Measurements from ENCODE around the gene CSRNP3.

- TF ChIP-seq ZNF311 (tag by site-specific recombination; IDR thresholded peaks at IDR 0.05; ENCODE audit: borderline replicate concordance) (no peak), ZBTB20 (tag by site-specific recombination; IDR thresholded peaks at IDR 0.05) (no peak), CTCF (tag by site-specific recombination; IDR thresholded peaks at IDR 0.05) (no peak), MZF1 (tag by site-specific recombination; IDR thresholded peaks at IDR 0.05; ENCODE audit: borderline replicate concordance) (no peak)
These were observed 151.6 kb downstream of the CSRNP3 start for GRCh38 chr2:165621086-165621560.
